Breast epithelium (tissue), 3 donors: ENCODE measurements around the gene HMHB1.

Experiments used
- CTCF ChIP-seq, 3 donors: fragments of 450-650 bp; IDR thresholded peaks; one replicate each; pipeline ENCODE4 v1.5.1; 2016 to 2017; ENCODE audit warnings: antibody characterized with exemption in 3 of 3, mild to moderate bottlenecking in 3 of 3, moderate library complexity in 3 of 3
- POLR2A ChIP-seq: fragments of 450-650 bp; IDR thresholded peaks from one replicate; pipeline ENCODE4 v1.6.1; 2016; ENCODE audit warnings: antibody characterized with exemption, mild to moderate bottlenecking, moderate library complexity
- POLR2AphosphoS5 ChIP-seq, 3 donors: sonication (generic); formaldehyde crosslinking; IDR thresholded peaks; one replicate each; pipeline ENCODE4 v1.6.1; 2017; ENCODE audit warnings: antibody characterized with exemption in 3 of 3

GRCh38 chr5:143865426-143866025 lies 53.6 kb downstream of the HMHB1 start:
- TF ChIP-seq CTCF (IDR thresholded peaks at IDR 0.05) (no peak), POLR2A (no peak), POLR2AphosphoS5 (IDR thresholded peaks at IDR 0.05) (no peak)
